ENCODE data around the gene TUBB6. TPM values are rescaled to one million over a fixed set of nuclear protein-coding genes. Genes with fewer than 3 reads are reported as not detected.

TUBB6 gene
- total and polyA plus RNA-seq, 10 of the 15 experiments (the other 5 are each of a cell fraction or from before 2014, with no cell fraction given), result 27.4 to 262 (median 82.5) TPM

GRCh38 chr18:12301263-12302005 is 6.6 kb upstream of the TUBB6 start:
- RAD21 ChIA-PET (ENCODE audit: unreplicated experiment), result no interaction called here
- DNase-seq (ENCODE audit: low read depth, low spot score) (no peak), ATAC-seq (no peak), FAIRE-seq (no peak)
- CTCF ChIA-PET, result no interaction called here
- TF ChIP-seq POLR2AphosphoS5 (IDR thresholded peaks at IDR 0.05; ENCODE audit: low read length) (no peak), IRF4 (IDR thresholded peaks at IDR 0.05; ENCODE audit: low read depth, low read length) (no peak), USF2 (IDR thresholded peaks at IDR 0.05; ENCODE audit: borderline replicate concordance, low read depth, low read length) (no peak), SREBF2 (IDR thresholded peaks at IDR 0.05; ENCODE audit: low read length) (no peak), IRF3 (IDR thresholded peaks at IDR 0.05) (no peak), IKZF1 (conservative IDR thresholded peaks at IDR 0.05) (no peak), CREB1 (IDR thresholded peaks at IDR 0.05; ENCODE audit: low read depth) (no peak), NFYB (IDR thresholded peaks at IDR 0.05; ENCODE audit: insufficient read depth, low read depth, low read length) (no peak), CBX5 (IDR thresholded peaks at IDR 0.05; ENCODE audit: low read depth) (no peak)
- TF ChIP-seq, protein P1, sequence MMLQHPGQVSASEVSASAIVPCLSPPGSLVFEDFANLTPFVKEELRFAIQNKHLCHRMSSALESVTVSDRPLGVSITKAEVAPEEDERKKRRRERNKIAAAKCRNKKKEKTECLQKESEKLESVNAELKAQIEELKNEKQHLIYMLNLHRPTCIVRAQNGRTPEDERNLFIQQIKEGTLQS (IDR thresholded peaks at IDR 0.05; ENCODE audit: borderline replicate concordance, extremely low read depth, low read depth, low read length), result no peak
- TF ChIP-seq, protein P2, sequence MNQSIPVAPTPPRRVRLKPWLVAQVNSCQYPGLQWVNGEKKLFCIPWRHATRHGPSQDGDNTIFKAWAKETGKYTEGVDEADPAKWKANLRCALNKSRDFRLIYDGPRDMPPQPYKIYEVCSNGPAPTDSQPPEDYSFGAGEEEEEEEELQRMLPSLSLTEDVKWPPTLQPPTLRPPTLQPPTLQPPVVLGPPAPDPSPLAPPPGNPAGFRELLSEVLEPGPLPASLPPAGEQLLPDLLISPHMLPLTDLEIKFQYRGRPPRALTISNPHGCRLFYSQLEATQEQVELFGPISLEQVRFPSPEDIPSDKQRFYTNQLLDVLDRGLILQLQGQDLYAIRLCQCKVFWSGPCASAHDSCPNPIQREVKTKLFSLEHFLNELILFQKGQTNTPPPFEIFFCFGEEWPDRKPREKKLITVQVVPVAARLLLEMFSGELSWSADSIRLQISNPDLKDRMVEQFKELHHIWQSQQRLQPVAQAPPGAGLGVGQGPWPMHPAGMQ (IDR thresholded peaks at IDR 0.05; ENCODE audit: borderline replicate concordance), result no peak
- no peaks in the 10 kb centered on the region for H3K9me3 ChIP-seq (replicated peaks; ENCODE audit: control insufficient read depth, insufficient read depth, low read length)
- H3K36me3 ChIP-seq (ENCODE audit: control insufficient read depth in 2 of 2, insufficient read depth in 2 of 2, low read length in 1 of 2), result no peaks in the 10 kb centered on the region
- H3K4me2 ChIP-seq (ENCODE audit: control insufficient read depth, insufficient read depth), result no peak overlapping the region
- H3K4me1 ChIP-seq (ENCODE audit: control insufficient read depth, insufficient read depth, low read length), result no peaks in the 10 kb centered on the region
- H4K20me1 ChIP-seq (ENCODE audit: control insufficient read depth, insufficient read depth), result no peaks in the 10 kb centered on the region
- H3K27ac ChIP-seq (ENCODE audit: control insufficient read depth, insufficient read depth), result no peak overlapping the region
- no peak overlapping the region for H3K9ac ChIP-seq (ENCODE audit: control insufficient read depth, insufficient read depth, low read length)
- H3K27me3 ChIP-seq (replicated peaks in 1 of 2; ENCODE audit: control insufficient read depth in 2 of 2, insufficient read depth in 2 of 2, low read length in 1 of 2), result 0 out of 4 replicates have a peak, but pooled peaks cover 0 to 1% of the 10 kb centered on the region in 2 experiments
- H2AFZ ChIP-seq (ENCODE audit: control insufficient read depth, low read depth, low read length), result no peak overlapping the region
- POLR2A ChIA-PET, result no interaction called here
- in situ Hi-C loops (cut with MboI) (no loop called here), intact Hi-C loops (cut with micrococcal nuclease; ENCODE audit: unreplicated experiment) (no loop called here)
- no peaks in the 10 kb centered on the region for H3K79me2 ChIP-seq (ENCODE audit: control insufficient read depth, insufficient read depth, low read length)
- BruUV-seq (replicated peaks), result no TSS peak
- H3K4me3 ChIP-seq, result no peak overlapping the region
- WGBS (ENCODE audit: insufficient coverage, insufficient replicate concordance, low lambda C conversion rate, missing lambda C conversion rate), result 32% methylated on average over 13 of the region's 13 CpGs
- SMC1A ChIA-PET (ENCODE audit: uncharacterized antibody, unreplicated experiment), result interaction anchor here (0.5 kb wide), 1 partner anchor 94 kb away, joined by 3 read pairs; no protein-coding TSS in a partner anchor
